ENCODE data around the gene USF1.

USF1 gene

GRCh38 chr1:161054232-161054631, 8.5 kb upstream of the USF1 start:
- DNase-seq (ENCODE audit: insufficient read length, low spot score): no peak
- no peak for FAIRE-seq
- no peak for TF ChIP-seq POLR2AphosphoS5 (IDR thresholded peaks at IDR 0.05; ENCODE audit: low read depth, low read length)
- no peak for TF ChIP-seq PAX5 (IDR thresholded peaks at IDR 0.05; ENCODE audit: insufficient read depth, low read length, severe bottlenecking)
- TF ChIP-seq TAF1 (IDR thresholded peaks at IDR 0.05; ENCODE audit: low read depth, low read length): no peak
- no peak for TF ChIP-seq SPI1 (IDR thresholded peaks at IDR 0.05; ENCODE audit: low read depth, low read length)
- no peak for TF ChIP-seq POLR2A (IDR thresholded peaks at IDR 0.05; ENCODE audit: low read depth, low read length)

GRCh38 chr1:161052899-161053298, 7.1 kb upstream of the USF1 start:
- TF ChIP-seq PAX5 (IDR thresholded peaks at IDR 0.05; ENCODE audit: insufficient read depth, low read length, severe bottlenecking): no peak
- TF ChIP-seq SPI1 (IDR thresholded peaks at IDR 0.05; ENCODE audit: low read depth, low read length): no peak
- TF ChIP-seq TAF1 (IDR thresholded peaks at IDR 0.05; ENCODE audit: low read depth, low read length): no peak
- TF ChIP-seq POLR2A (IDR thresholded peaks at IDR 0.05; ENCODE audit: low read depth, low read length): no peak
- no peak for TF ChIP-seq POLR2AphosphoS5 (IDR thresholded peaks at IDR 0.05; ENCODE audit: low read depth, low read length)
- TF ChIP-seq POU2F2 (IDR thresholded peaks at IDR 0.05; ENCODE audit: low read depth, low read length): no peak
- DNase-seq (ENCODE audit: insufficient read length, low spot score) (no peak), FAIRE-seq (no peak)

- FAIRE-seq: no peak
- TF ChIP-seq POU2F2 (IDR thresholded peaks at IDR 0.05; ENCODE audit: low read depth, low read length): no peak
- TF ChIP-seq POLR2AphosphoS5 (IDR thresholded peaks at IDR 0.05; ENCODE audit: low read depth, low read length): no peak
- no peak for TF ChIP-seq POLR2A (IDR thresholded peaks at IDR 0.05; ENCODE audit: low read depth, low read length)
- no peak for DNase-seq (ENCODE audit: insufficient read length, low spot score)
Measured at GRCh38 chr1:161051219-161051618, 5.4 kb upstream of the USF1 start.

- DNase-seq (ENCODE audit: insufficient read length, low spot score): no peak
- no peak for FAIRE-seq
- TF ChIP-seq PAX5 (IDR thresholded peaks at IDR 0.05; ENCODE audit: insufficient read depth, low read length, severe bottlenecking) (no peak), POLR2AphosphoS5 (IDR thresholded peaks at IDR 0.05; ENCODE audit: low read depth, low read length) (no peak), SPI1 (IDR thresholded peaks at IDR 0.05; ENCODE audit: low read depth, low read length) (no peak), POLR2A (IDR thresholded peaks at IDR 0.05; ENCODE audit: low read depth, low read length) (no peak), TAF1 (IDR thresholded peaks at IDR 0.05; ENCODE audit: low read depth, low read length) (no peak), POU2F2 (IDR thresholded peaks at IDR 0.05; ENCODE audit: low read depth, low read length) (no peak)
Measured at GRCh38 chr1:161048949-161049722, 3.4 kb upstream of the USF1 start.

GRCh38 chr1:161047436-161048420, 2.0 kb upstream of the USF1 start:
- TF ChIP-seq SPI1 (IDR thresholded peaks at IDR 0.05; ENCODE audit: low read depth, low read length): no peak
- TF ChIP-seq POLR2AphosphoS5 (IDR thresholded peaks at IDR 0.05; ENCODE audit: low read depth, low read length): peak; percentile 41; the same call in 1 of the 2 replicates
- no peak for FAIRE-seq
- no peak for DNase-seq (ENCODE audit: insufficient read length, low spot score)

- DNase-seq (ENCODE audit: insufficient read length, low spot score): no peak
- TF ChIP-seq PAX5 (IDR thresholded peaks at IDR 0.05; ENCODE audit: insufficient read depth, low read length, severe bottlenecking) (no peak), SPI1 (IDR thresholded peaks at IDR 0.05; ENCODE audit: low read depth, low read length) (peak; percentile 97), TAF1 (IDR thresholded peaks at IDR 0.05; ENCODE audit: low read depth, low read length) (no peak; the same call in 1 of the 2 replicates), POU2F2 (IDR thresholded peaks at IDR 0.05; ENCODE audit: low read depth, low read length) (0 out of 2 replicates have a peak, but pooled peaks have one; percentile 44)
- FAIRE-seq: no peak
Measured at GRCh38 chr1:161046605-161047228, 940 bp upstream of the USF1 start.

- peak; percentile 98 for TF ChIP-seq SPI1 (IDR thresholded peaks at IDR 0.05; ENCODE audit: low read depth, low read length)
- TF ChIP-seq POLR2A (IDR thresholded peaks at IDR 0.05; ENCODE audit: low read depth, low read length): peak; percentile 49; the same call in 1 of the 2 replicates
- no peak for TF ChIP-seq POLR2AphosphoS5 (IDR thresholded peaks at IDR 0.05; ENCODE audit: low read depth, low read length)
- DNase-seq (ENCODE audit: insufficient read length, low spot score) (no peak), FAIRE-seq (peak; percentile 90)
Measured at GRCh38 chr1:161044908-161045735, 655 bp downstream of the USF1 start.

GRCh38 chr1:161044535-161044907, 1.3 kb downstream of the USF1 start:
- FAIRE-seq (no peak), DNase-seq (ENCODE audit: insufficient read length, low spot score) (no peak)
- no peak for TF ChIP-seq PAX5 (IDR thresholded peaks at IDR 0.05; ENCODE audit: insufficient read depth, low read length, severe bottlenecking)
- TF ChIP-seq POU2F2 (IDR thresholded peaks at IDR 0.05; ENCODE audit: low read depth, low read length): no peak
- no peak for TF ChIP-seq TAF1 (IDR thresholded peaks at IDR 0.05; ENCODE audit: low read depth, low read length)
- no peak for TF ChIP-seq POLR2AphosphoS5 (IDR thresholded peaks at IDR 0.05; ENCODE audit: low read depth, low read length)

GRCh38 chr1:161039546-161039945, 6.2 kb downstream of the USF1 start:
- TF ChIP-seq TAF1 (IDR thresholded peaks at IDR 0.05; ENCODE audit: low read depth, low read length) (no peak), POU2F2 (IDR thresholded peaks at IDR 0.05; ENCODE audit: low read depth, low read length) (no peak), POLR2A (IDR thresholded peaks at IDR 0.05; ENCODE audit: low read depth, low read length) (no peak), POLR2AphosphoS5 (IDR thresholded peaks at IDR 0.05; ENCODE audit: low read depth, low read length) (no peak), PAX5 (IDR thresholded peaks at IDR 0.05; ENCODE audit: insufficient read depth, low read length, severe bottlenecking) (no peak)
- DNase-seq (ENCODE audit: insufficient read length, low spot score): no peak
- FAIRE-seq: no peak
